Naive thymus-derived CD8-positive, alpha-beta T cell (primary cell): ENCODE measurements around the gene TMEM63B. TPM values are rescaled to one million over a fixed set of nuclear protein-coding genes. Genes with fewer than 3 reads are reported as not detected.
A peak's percentile ranks its signal among the peaks of the same experiment; 100 is the strongest.

Experiments used
- ATAC-seq, 2 donors: fragments of 150-1000 bp; cut with Tn5 transposase in 1 of 2; sonication (Bioruptor Pico), chemical (Tn5 transposase) in 1 of 2; 1 replicate in 1 of 2; 2 replicates in 1 of 2; pipeline ENCODE4 v1.10.0; 2021; ENCODE audit warnings: mild to moderate bottlenecking in 2 of 2, moderate library complexity in 2 of 2
- POLR2A ChIA-PET: fragments of 350-600 bp; sonication (Branson Sonifier 250); formaldehyde crosslinking; loops from one replicate; lab custom pipeline; 2021; ENCODE audit warnings: antibody characterized with exemption; lab: Charles Lee
- DNase-seq, 10 donors: peaks; one replicate each; pipeline versions ENCODE4 v3.0.0 to v3.0.0-alpha.2; 2020 to 2022
- H3K27ac Mint-ChIP-seq, 10 donors: one replicate each; pipeline ENCODE4 v1.8.0; 2020 to 2022; ENCODE audit warnings: mild to moderate bottlenecking in 10 of 10, mixed read lengths in 10 of 10, moderate library complexity in 4 of 10, inconsistent platforms in 1 of 10
- H3K27me3 Mint-ChIP-seq, 5 donors: one replicate each; pipeline ENCODE4 v1.8.0; 2021 to 2022; ENCODE audit warnings: mixed read lengths in 5 of 5
- H3K36me3 Mint-ChIP-seq, 3 donors: one replicate each; pipeline ENCODE4 v1.8.0; 2020 to 2022; ENCODE audit warnings: mixed read lengths in 3 of 3, mild to moderate bottlenecking in 2 of 3, inconsistent platforms in 1 of 3
- H3K4me1 Mint-ChIP-seq, 4 donors: one replicate each; pipeline ENCODE4 v1.8.0; 2021 to 2022; ENCODE audit warnings: mixed read lengths in 4 of 4
- H3K4me3 Mint-ChIP-seq, 10 donors: one replicate each; pipeline ENCODE4 v1.8.0; 2020 to 2022; ENCODE audit warnings: mild to moderate bottlenecking in 10 of 10, mixed read lengths in 10 of 10, moderate library complexity in 6 of 10, inconsistent platforms in 1 of 10
- H3K9me3 Mint-ChIP-seq, 9 donors: one replicate each; pipeline ENCODE4 v1.8.0; 2020 to 2022; ENCODE audit warnings: mixed read lengths in 9 of 9, mild to moderate bottlenecking in 3 of 9, inconsistent platforms in 1 of 9, moderate library complexity in 1 of 9
- polyA plus RNA-seq, 3 donors: library from polyadenylated mRNA; unstranded; fragments of 300-500 nt; fragmentation: Illumina TruSeq; gene quantifications; one replicate each; pipeline ENCODE4 v1.2.3, GENCODE V29; 2021
- total RNA-seq, 8 experiments: library from RNA in 2 of 8; stranded (reverse) in 2 of 8; gene quantifications; one replicate each; pipeline ENCODE4 v1.2.3 and lab custom pipeline; 2021 to 2026

The TMEM63B gene
- total and polyA plus RNA-seq, 5 experiments from 2014 or later, result 0.26 to 15.9 (median 2.2) TPM

DNA sequence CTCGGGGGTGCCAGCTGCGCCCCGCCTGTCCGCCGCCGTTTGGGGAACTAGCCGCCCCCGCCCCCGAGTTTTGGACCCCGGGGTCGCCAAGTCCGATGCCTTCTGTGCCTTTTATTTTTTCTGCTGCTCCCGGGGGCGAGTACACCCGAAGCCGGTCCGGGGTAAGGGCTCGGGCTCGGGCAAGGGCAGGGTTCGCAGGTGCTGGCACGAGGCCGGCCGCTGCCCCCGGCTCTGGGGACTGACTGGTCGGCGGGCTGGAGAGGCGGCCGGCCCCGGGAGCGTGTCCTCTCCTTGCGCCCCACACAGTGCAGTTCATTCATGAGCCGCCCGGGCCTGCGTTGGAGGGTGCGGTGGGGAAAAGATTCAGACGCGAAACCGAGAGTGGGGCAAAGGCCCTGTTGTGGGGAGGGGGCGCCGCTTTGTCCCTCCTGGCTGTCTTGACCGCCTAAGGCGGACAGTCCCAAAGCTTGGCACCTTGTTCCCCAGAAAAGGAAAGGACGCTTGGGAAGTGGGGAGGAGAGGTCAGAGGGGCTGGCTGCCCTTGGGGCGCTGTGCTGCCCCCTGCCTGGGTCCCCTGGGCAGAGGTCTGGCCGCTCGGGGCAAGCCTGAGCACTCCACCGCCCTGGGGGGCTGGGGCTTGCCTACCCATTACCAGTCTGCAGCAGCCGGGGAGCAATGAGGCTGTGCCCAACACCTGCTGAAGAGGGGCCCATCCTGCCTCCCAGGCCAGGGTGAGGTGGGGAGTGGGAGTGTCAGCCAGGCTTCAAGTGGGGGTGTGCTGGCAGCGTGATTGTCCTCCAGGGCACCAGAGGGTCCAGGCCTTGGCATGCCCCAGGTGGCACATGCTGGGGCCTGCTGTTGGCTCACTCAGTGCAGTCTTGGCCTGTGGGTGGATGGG, 915 bp downstream of the TMEM63B start:
- Mint-ChIP-seq H3K9me3 (no peaks in the 10 kb centered on the region), H3K27ac (peak overlapping the region in 9 of 10 donors; percentile 29 to 87 (median 67)), H3K36me3 (peaks cover 0 to 5% (median 0%) of the 10 kb centered on the region in 3 donors), H3K27me3 (no peaks in the 10 kb centered on the region), H3K4me1 (peaks cover 38 to 67% (median 50%) of the 10 kb centered on the region in 4 donors), H3K4me3 (peak overlapping the region; percentile 61 to 99 (median 78))
- peak in 3 of 10 donors; percentile 17 to 62 (median 18) for DNase-seq
- no peak for ATAC-seq
- POLR2A ChIA-PET, result interaction anchor here (1.4 kb wide), 1 partner anchor 119 kb away, joined by 6 read pairs; the partner anchor contains the start of gene HSP90AB1

DNA sequence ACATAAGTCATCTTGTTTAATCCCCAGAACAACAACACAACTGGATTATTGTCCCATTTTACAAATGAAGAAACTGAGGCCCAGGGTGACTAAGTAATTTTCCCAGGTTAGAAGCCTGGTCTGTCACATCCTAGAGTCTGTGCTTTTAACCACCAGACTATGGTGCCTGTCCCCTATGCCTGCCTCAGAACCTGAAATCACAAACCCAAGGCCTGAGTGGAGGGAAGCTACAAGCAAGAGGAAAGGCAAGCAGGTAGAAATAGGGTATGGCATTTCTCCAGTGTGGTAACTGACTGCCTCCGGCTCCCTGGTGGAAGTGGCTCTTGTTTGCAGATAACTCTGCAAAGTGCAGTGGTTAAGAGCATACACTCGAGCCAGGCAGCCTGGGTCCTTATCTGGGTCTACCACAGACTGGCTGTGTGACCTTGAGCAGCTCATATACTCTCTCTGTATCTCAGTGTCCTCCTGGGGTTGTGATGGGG, 2.5 kb downstream of the TMEM63B start:
- Mint-ChIP-seq H3K4me3 (peak overlapping the region in 8 of 10 donors; percentile 53 to 99 (median 76)), H3K27me3 (no peaks in the 10 kb centered on the region), H3K4me1 (peaks cover 28 to 59% (median 37%) of the 10 kb centered on the region in 4 donors), H3K9me3 (no peaks in the 10 kb centered on the region), H3K27ac (peak overlapping the region in 2 of 10 donors; percentile 43 to 79), H3K36me3 (peaks cover 0 to 2% (median 0%) of the 10 kb centered on the region in 3 donors)
- ATAC-seq (no peak), DNase-seq (no peak)
- POLR2A ChIA-PET, result interaction anchor here (0.7 to 0.9 kb wide), 3 partner anchors 111 to 124 kb away, joined by 3 read pairs; partner anchors contain the start of gene HSP90AB1

DNA sequence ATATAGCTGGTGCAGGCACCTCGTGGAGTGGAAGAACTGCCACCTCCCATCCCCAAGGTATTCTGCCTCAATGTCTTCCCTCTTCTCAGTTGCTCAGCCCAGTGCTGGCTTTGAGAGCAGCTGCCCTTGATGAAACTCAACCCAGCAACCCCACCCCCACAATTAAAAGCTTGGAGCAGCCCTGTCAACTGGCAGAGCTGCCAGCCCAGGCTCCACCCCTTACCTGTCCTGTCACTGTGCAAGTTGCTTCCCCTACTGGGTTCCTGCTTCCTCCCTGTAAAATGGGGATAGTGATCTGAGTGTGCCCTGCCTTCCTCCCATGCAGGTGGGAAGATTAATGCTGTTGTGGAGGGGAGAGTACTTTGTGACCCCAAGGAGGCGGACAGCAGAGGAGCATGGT, 4.5 kb downstream of the TMEM63B start:
- DNase-seq, result peak in 1 of 10 donors; percentile 30
- POLR2A ChIA-PET, result interaction anchor here (0.6 to 1.3 kb wide), 2 partner anchors 298 to 502 kb away, joined by 4 read pairs; no protein-coding TSS in a partner anchor
- peaks cover 0 to 7% (median under 1%) of the 10 kb centered on the region in 3 donors for H3K36me3 Mint-ChIP-seq
- ATAC-seq, result no peak
- no peaks in the 10 kb centered on the region for H3K27me3 Mint-ChIP-seq
- H3K4me1 Mint-ChIP-seq, result peaks cover 16 to 42% (median 23%) of the 10 kb centered on the region in 4 donors
- no peak overlapping the region for H3K4me3 Mint-ChIP-seq
- H3K9me3 Mint-ChIP-seq, result no peaks in the 10 kb centered on the region
- H3K27ac Mint-ChIP-seq, result peak overlapping the region in 5 of 10 donors; percentile 8 to 82 (median 53)

DNA sequence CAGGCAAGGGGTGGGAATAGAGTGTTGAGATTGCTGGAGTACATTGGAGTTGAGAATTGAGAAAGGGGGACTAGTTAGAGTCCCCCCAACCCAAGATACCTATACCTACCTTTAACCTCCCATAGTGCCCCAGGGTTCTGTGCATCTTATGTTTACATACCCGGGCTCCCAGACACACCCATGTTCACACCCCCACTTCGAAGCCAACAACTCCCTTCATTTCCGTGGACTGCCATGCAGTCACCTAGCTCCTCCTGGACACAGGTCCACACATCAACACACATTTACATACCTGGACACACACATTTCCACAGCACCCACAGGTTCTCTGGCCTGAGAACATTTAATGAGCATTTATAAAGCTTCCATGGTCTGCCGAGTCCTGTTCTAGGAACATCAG, 5.1 kb downstream of the TMEM63B start:
- H3K36me3 Mint-ChIP-seq, result peaks cover 0 to 7% (median 3%) of the 10 kb centered on the region in 3 donors
- DNase-seq (no peak), ATAC-seq (no peak)
- H3K4me3 Mint-ChIP-seq, result no peak overlapping the region
- H3K27ac Mint-ChIP-seq, result peak overlapping the region in 4 of 10 donors; percentile 21 to 73 (median 32)
- no peaks in the 10 kb centered on the region for H3K27me3 Mint-ChIP-seq
- H3K9me3 Mint-ChIP-seq, result no peaks in the 10 kb centered on the region
- POLR2A ChIA-PET, result interaction anchor here (1.3 kb wide), 1 partner anchor 503 kb away, joined by 4 read pairs; no protein-coding TSS in a partner anchor
- peaks cover 16 to 42% (median 23%) of the 10 kb centered on the region in 4 donors for H3K4me1 Mint-ChIP-seq

DNA sequence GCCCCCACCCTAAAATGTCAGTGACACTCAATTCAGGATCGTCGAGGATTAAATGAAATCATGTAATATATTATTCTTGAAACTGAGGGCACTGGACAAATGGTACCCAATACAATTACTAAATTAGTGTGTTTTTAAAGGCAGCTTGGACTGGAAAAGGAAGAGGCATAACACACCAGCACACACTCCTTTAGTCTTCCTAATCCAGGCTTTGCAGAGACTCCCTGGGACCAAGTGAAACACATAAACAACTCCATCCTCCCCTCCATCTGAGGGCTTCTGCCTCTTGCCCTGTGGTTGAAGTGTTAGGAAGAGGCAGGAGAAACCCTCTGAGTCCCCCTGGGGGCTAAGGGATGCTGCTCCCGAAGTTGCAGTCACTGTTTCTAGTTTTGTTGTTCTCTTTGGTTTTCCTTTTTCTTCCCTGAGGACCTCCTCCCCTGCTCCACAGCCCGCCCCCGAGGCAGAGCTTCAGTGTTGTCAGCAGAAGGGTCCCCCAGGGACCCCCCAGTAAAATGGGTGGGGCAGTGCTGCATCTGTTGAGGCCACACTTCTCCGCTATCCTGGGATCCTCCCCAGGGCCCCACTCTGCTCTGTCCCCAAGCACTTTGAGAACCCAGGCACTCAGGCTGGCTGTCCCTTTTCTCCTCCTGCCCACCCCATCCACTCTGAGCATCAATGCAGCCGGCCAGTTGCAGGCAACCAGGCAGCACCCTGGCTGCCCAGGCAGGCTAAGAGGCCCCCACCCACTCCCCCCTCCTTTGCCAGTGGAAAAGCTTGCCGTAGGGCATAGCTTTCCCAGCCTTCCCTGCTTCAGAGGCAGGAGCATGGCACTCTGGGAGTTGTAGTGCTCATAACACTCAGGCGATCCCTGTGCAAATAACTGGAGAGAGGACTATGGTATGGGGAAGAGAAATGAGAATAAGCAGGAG, 5.9 kb downstream of the TMEM63B start:
- POLR2A ChIA-PET, result no interaction called here
- no peaks in the 10 kb centered on the region for H3K27me3 Mint-ChIP-seq
- ATAC-seq, result no peak
- H3K36me3 Mint-ChIP-seq, result peaks cover 0 to 9% (median 5%) of the 10 kb centered on the region in 3 donors
- H3K4me3 Mint-ChIP-seq, result no peak overlapping the region
- peak in 1 of 10 donors; percentile 55 for DNase-seq
- peaks cover 15 to 39% (median 22%) of the 10 kb centered on the region in 4 donors for H3K4me1 Mint-ChIP-seq
- no peaks in the 10 kb centered on the region for H3K9me3 Mint-ChIP-seq
- peak overlapping the region in 3 of 10 donors; percentile 22 to 57 (median 31) for H3K27ac Mint-ChIP-seq

DNA sequence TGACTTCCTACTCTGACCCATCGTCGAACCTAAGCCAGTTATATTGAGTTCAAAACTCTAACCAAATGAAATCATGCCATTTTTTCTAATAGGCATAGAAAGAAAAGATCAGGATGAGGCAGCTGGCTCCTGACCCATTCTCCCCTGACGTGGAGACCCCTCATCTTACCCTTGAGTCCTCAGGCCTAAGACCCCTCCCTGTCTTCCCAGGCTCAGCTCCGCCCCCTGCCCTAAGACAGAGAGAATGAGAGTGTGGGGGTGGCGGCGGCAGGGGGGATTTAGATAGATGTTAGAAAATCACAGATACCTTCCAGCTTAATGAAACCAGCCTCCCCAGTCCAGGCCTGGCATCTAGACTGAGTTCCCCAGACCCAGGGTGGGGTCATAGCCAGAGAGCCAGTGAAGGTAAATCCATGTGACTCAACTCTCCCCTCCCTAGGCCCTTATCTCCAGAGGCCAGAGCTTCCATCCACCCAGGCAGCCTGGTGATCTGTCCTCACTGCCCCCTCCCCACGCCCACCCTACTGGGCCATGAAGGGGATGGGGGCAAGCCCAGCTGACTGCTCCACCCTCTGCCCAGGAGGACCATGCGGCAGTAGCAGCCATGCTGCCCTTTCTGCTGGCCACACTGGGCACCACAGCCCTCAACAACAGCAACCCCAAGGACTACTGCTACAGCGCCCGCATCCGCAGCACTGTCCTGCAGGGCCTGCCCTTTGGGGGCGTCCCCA, 6.8 kb downstream of the TMEM63B start:
- Mint-ChIP-seq H3K4me3 (no peak overlapping the region), H3K4me1 (peaks cover 9 to 34% (median 19%) of the 10 kb centered on the region in 4 donors), H3K27me3 (no peaks in the 10 kb centered on the region), H3K27ac (peak overlapping the region in 2 of 10 donors; percentile 22 to 57), H3K9me3 (no peaks in the 10 kb centered on the region), H3K36me3 (peaks cover 0 to 13% (median 6%) of the 10 kb centered on the region in 3 donors)
- POLR2A ChIA-PET, result interaction anchor here (0.6 kb wide), 1 partner anchor 111 kb away, joined by 5 read pairs; no protein-coding TSS in a partner anchor
- DNase-seq (peak in 1 of 10 donors; percentile 27), ATAC-seq (no peak)

GRCh38 chr6:44135173-44135758, 7.9 kb downstream of the TMEM63B start:
- H3K36me3 Mint-ChIP-seq, result peaks cover 0 to 22% (median 7%) of the 10 kb centered on the region in 3 donors
- DNase-seq, result peak in 1 of 10 donors; percentile 40
- H3K9me3 Mint-ChIP-seq, result no peaks in the 10 kb centered on the region
- POLR2A ChIA-PET, result no interaction called here
- H3K27me3 Mint-ChIP-seq, result no peaks in the 10 kb centered on the region
- ATAC-seq, result no peak
- peak overlapping the region in 2 of 10 donors; percentile 63 to 66 for H3K27ac Mint-ChIP-seq
- H3K4me3 Mint-ChIP-seq, result no peak overlapping the region
- peaks cover 4 to 27% (median 16%) of the 10 kb centered on the region in 4 donors for H3K4me1 Mint-ChIP-seq

- H3K27me3 Mint-ChIP-seq, result no peaks in the 10 kb centered on the region
- POLR2A ChIA-PET, result no interaction called here
- peak overlapping the region in 2 of 10 donors; percentile 56 to 63 for H3K27ac Mint-ChIP-seq
- H3K36me3 Mint-ChIP-seq, result peaks cover 0 to 28% (median 12%) of the 10 kb centered on the region in 3 donors
- peaks cover 4 to 27% (median 15%) of the 10 kb centered on the region in 4 donors for H3K4me1 Mint-ChIP-seq
- no peaks in the 10 kb centered on the region for H3K9me3 Mint-ChIP-seq
- no peak for ATAC-seq
- DNase-seq, result no peak
- H3K4me3 Mint-ChIP-seq, result no peak overlapping the region
Measured at GRCh38 chr6:44135875-44136274, 8.5 kb downstream of the TMEM63B start.

DNA sequence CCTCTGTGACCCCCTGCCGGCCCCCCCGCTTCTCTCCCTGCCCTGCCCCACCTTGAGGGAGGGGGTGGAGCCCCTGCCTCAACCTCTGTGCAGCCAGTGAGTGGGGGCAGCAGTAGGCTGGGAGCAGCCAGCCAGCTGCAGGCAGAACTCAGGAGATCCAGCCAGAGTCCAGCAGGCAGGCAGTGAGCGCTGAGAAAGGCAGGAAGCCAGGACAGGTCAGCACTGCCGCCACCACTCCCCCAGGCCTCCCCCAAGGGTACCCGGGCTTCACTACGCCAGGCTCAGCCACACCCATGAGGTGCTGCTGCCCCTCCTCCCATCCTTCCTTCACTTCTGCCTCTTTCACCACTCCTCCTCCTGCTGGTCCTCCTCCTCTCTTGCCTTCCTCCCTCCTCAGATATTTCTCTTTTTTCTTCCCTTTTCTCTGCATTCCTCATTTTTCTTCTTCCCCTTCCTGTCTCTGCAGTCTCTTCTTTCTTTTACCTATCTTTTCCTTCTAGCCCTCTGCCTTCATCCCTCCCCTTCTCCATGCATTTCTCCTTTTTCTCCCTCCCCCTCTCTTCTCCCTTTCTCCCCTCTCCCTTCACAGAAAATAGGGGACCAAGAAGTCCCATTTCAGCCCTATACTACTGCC, 11.5 kb downstream of the TMEM63B start:
- DNase-seq (peak in 1 of 10 donors; percentile 36), ATAC-seq (no peak)
- no peak overlapping the region for H3K27ac Mint-ChIP-seq
- POLR2A ChIA-PET, result no interaction called here
- H3K9me3 Mint-ChIP-seq, result no peaks in the 10 kb centered on the region
- no peaks in the 10 kb centered on the region for H3K27me3 Mint-ChIP-seq
- no peak overlapping the region for H3K4me3 Mint-ChIP-seq
- peaks cover 0 to 44% (median 12%) of the 10 kb centered on the region in 3 donors for H3K36me3 Mint-ChIP-seq
- H3K4me1 Mint-ChIP-seq, result peaks cover 0 to 8% (median 3%) of the 10 kb centered on the region in 4 donors

DNA sequence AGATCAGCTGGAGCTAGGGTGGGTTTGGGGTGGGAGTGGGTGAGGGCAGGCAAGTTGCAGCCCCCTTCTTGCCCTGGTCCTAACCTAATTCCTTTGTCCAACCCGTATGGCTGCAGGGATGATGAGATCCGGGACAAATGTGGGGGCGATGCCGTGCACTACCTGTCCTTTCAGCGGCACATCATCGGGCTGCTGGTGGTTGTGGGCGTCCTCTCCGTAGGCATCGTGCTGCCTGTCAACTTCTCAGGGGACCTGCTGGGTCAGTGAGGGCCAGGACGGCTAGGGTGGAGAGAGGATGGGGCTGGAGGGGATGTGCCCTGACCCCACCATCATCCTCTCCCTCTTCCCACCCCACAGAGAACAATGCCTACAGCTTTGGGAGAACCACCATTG, 12.0 kb downstream of the TMEM63B start:
- H3K36me3 Mint-ChIP-seq, result peaks cover 0 to 48% (median 12%) of the 10 kb centered on the region in 3 donors
- no peak for DNase-seq
- peak overlapping the region in 2 of 10 donors; percentile 14 to 75 for H3K27ac Mint-ChIP-seq
- peaks cover 0 to 8% (median 1%) of the 10 kb centered on the region in 4 donors for H3K4me1 Mint-ChIP-seq
- POLR2A ChIA-PET, result no interaction called here
- ATAC-seq, result no peak
- no peaks in the 10 kb centered on the region for H3K27me3 Mint-ChIP-seq
- no peaks in the 10 kb centered on the region for H3K9me3 Mint-ChIP-seq
- H3K4me3 Mint-ChIP-seq, result no peak overlapping the region
